K562 (cell line): ENCODE results near the gene HMGN2. TPM values are rescaled to one million over a fixed set of nuclear protein-coding genes. Genes with fewer than 3 reads are reported as not detected.

Experiments used
- ATAC-seq: fragments of 200-7000 bp; cut with Tn5 transposase; 3 replicates; pipeline ENCODE4 v1.9.1; 2020; ENCODE audit warnings: moderate library complexity
- BruUV-seq: library from RNA; stranded (reverse); fragments of 400-500 nt; replicated peaks from 2 replicates; lab custom pipeline; 2021; lab: Mats Ljungman, UMichigan
- CTCF ChIA-PET: fragments of 300-600 bp; formaldehyde crosslinking; extraction: SDS; loops from one replicate; lab custom pipeline; 2021; ENCODE audit warnings: low intra/inter-chr PET ratio; lab: Yijun Ruan, JAX
- POLR2A ChIA-PET: fragments of 300-600, 350-650 bp; sonication (Branson Sonifier 250); formaldehyde crosslinking; extraction: SDS; loops from one replicate; lab custom pipeline; 2021; ENCODE audit warnings: antibody characterized with exemption, inconsistent platforms; lab: Yijun Ruan, JAX
- DNase-seq, 4 experiments: peaks; one replicate each; pipeline versions ENCODE4 v3.0.0 to v3.0.0-alpha.2; 2011 to 2018; ENCODE audit warnings: low spot score in 3 of 4, mixed read lengths in 3 of 4; ENCODE audit errors: extremely low read depth in 1 of 4
- FAIRE-seq: peaks from 2 replicates; lab custom pipeline; 2011; peaks lifted over from hg19 to GRCh38; lab: Jason Lieb, UNC
- H2AFZ ChIP-seq: 2 replicates; pipeline ENCODE4 v1.6.0; 2011; ENCODE audit warnings: low read depth, low read length, control low read depth, inconsistent platforms
- H3K27ac ChIP-seq: fragments of 200-600 bp; 3 replicates; pipeline ENCODE4 v1.8.0; 2011; ENCODE audit warnings: low read depth, mild to moderate bottlenecking, control low read depth, inconsistent platforms, low read length, moderate library complexity, mixed read lengths; ENCODE audit errors: extremely low read depth
- H3K27me3 ChIP-seq, 2 experiments: fragments of 300-600 bp in 1 of 2; 2 replicates in 1 of 2; 3 replicates in 1 of 2; pipeline versions ENCODE4 v1.6.0 to v1.8.0; 2011; ENCODE audit warnings: inconsistent platforms in 2 of 2, low read length in 2 of 2, mild to moderate bottlenecking in 1 of 2, mixed read lengths in 1 of 2, moderate library complexity in 1 of 2; ENCODE audit not compliant: control insufficient read depth in 2 of 2, insufficient read depth in 2 of 2
- H3K36me3 ChIP-seq: fragments of 300-600 bp; 3 replicates; pipeline ENCODE4 v1.8.0; 2011; ENCODE audit warnings: mild to moderate bottlenecking, low read length, inconsistent platforms; ENCODE audit not compliant: control insufficient read depth, insufficient read depth
- H3K4me1 ChIP-seq, 2 experiments: fragments of 200-600 bp in 1 of 2; replicated peaks in 1 of 2; 2 replicates in 1 of 2; 3 replicates in 1 of 2; pipeline versions ENCODE4 v1.5.1 to v1.8.0; 2011; ENCODE audit warnings: inconsistent platforms in 2 of 2, low read length in 2 of 2, mild to moderate bottlenecking in 1 of 2, mixed read lengths in 1 of 2, moderate library complexity in 1 of 2; ENCODE audit not compliant: control insufficient read depth in 2 of 2, insufficient read depth in 2 of 2
- H3K4me2 ChIP-seq: 2 replicates; pipeline ENCODE4 v1.6.1; 2011; ENCODE audit warnings: low read length, control low read depth, inconsistent platforms, mixed read lengths; ENCODE audit not compliant: insufficient read depth
- H3K4me3 ChIP-seq: fragments of 200-600 bp; sonication (generic), shearing (Covaris generic); 2 replicates; pipeline ENCODE4 v1.5.1; 2016; ENCODE audit warnings: control low read depth, inconsistent platforms
- H3K79me2 ChIP-seq: fragments of 200-600 bp; 3 replicates; pipeline ENCODE4 v1.8.0; 2011; ENCODE audit warnings: low read length, inconsistent platforms; ENCODE audit not compliant: control insufficient read depth, insufficient read depth
- H3K9ac ChIP-seq, 2 experiments: 2 replicates each; pipeline versions ENCODE4 v1.6.0 to v1.6.1; 2011; ENCODE audit warnings: low read depth in 2 of 2, low read length in 2 of 2, control low read depth in 1 of 2, inconsistent platforms in 1 of 2, mild to moderate bottlenecking in 1 of 2, mixed read lengths in 1 of 2; ENCODE audit not compliant: insufficient read depth in 1 of 2
- H3K9me1 ChIP-seq: one replicate; pipeline ENCODE4 v1.6.0; 2011; ENCODE audit warnings: inconsistent platforms, mild to moderate bottlenecking, low read length, moderate library complexity; ENCODE audit not compliant: control insufficient read depth, insufficient read depth
- H3K9me3 ChIP-seq: replicated peaks from 2 replicates; pipeline ENCODE4 v1.5.1; 2011; ENCODE audit warnings: low read depth, low read length, inconsistent platforms; ENCODE audit not compliant: control insufficient read depth, insufficient read depth
- H4K20me1 ChIP-seq: replicated peaks from 2 replicates; pipeline ENCODE4 v1.6.1; 2011; ENCODE audit warnings: low read length, inconsistent platforms, mixed read lengths; ENCODE audit not compliant: control insufficient read depth, insufficient read depth
- LCOR ChIP-seq: sonication (generic); formaldehyde crosslinking; IDR thresholded peaks from 2 replicates; pipeline ENCODE4 v1.8.0; 2022; ENCODE audit warnings: mild to moderate bottlenecking, missing genetic modification reagents
- MXI1 ChIP-seq: IDR thresholded peaks from 2 replicates; pipeline ENCODE4 v1.6.1; 2011; ENCODE audit warnings: low read depth, mild to moderate bottlenecking, improper control_type of control experiment, low read length
- POLR2G ChIP-seq: fragments of 200-400 bp; formaldehyde crosslinking; IDR thresholded peaks from 2 replicates; pipeline ENCODE4 v1.6.1; 2017; ENCODE audit warnings: low read depth, mild to moderate bottlenecking, antibody characterized with exemption, low read length, moderate library complexity
- VEZF1 ChIP-seq: fragments of 200-800 bp; sonication (Bioruptor generic); IDR thresholded peaks from 2 replicates; pipeline ENCODE4 v1.6.1; 2017; ENCODE audit warnings: missing genetic modification characterization, missing compliant biosample characterization
- ZNF766 ChIP-seq: fragments of 200-800 bp; sonication (Bioruptor generic); conservative IDR thresholded peaks from 2 replicates; pipeline ENCODE4 v1.6.1; 2016; ENCODE audit warnings: missing genetic modification characterization, missing compliant biosample characterization
- WGBS: fragments of 100-300 bp; shearing (Covaris generic); methylation state at CpG from one replicate; pipeline ENCODE4 v1.1.6; 2016; ENCODE audit warnings: low coverage, mixed read lengths; ENCODE audit not compliant: insufficient coverage; ENCODE audit errors: missing lambda C conversion rate; 5-methylcytosine and 5-hydroxymethylcytosine counted together
- in situ Hi-C: fragments of 300-500 bp; cut with MboI; formaldehyde crosslinking; loops from 4 replicates; pipeline ENCODE4 v1.15.0; 2018; ENCODE audit warnings: inconsistent platforms, mixed read lengths
- intact Hi-C: fragments of 100-400 bp; cut with micrococcal nuclease; formaldehyde crosslinking; loops from 2 replicates; pipeline ENCODE4 v1.14.2; 2022
- polyA plus RNA-seq, 8 experiments: library from polyadenylated mRNA; depleted of rRNA in 4 of 8; stranded (reverse) in 5 of 8; unstranded in 3 of 8; fragments of >200 nt; fragmentation: Nextera tagmentation in 2 of 8; fragmentation: Illumina TruSeq in 1 of 8; extraction: Ambion mirVana in 2 of 8; extraction: Trizol in 1 of 8; gene quantifications; 2 replicates each; pipeline versions ENCODE4 v1.2.1 to v1.2.3, GENCODE V29; 2011 to 2014; ENCODE audit warnings: inconsistent platforms in 1 of 8, missing spikeins in 1 of 8
- total RNA-seq, 7 experiments: library from RNA; depleted of rRNA in 6 of 7; stranded (reverse); fragments of >200 nt in 6 of 7; fragmentation: Illumina TruSeq in 2 of 7; extraction: Trizol in 2 of 7; gene quantifications; 2 replicates each; pipeline versions ENCODE4 v1.2.1 to v1.2.3, GENCODE V29; 2011 to 2021; ENCODE audit warnings: low replicate concordance in 1 of 7

Gene HMGN2
- total and polyA plus RNA-seq, 9 of the 15 experiments (the other 6 are each of a cell fraction or from before 2014, with no cell fraction given): 370 to 1,354 (median 965) TPM

- peak; percentile 94 for TF ChIP-seq VEZF1 (CRISPR knock-in tag)
Observed at GRCh38 chr1:26472901-26473845, 933 bp downstream of the HMGN2 start (continued).

GRCh38 chr1:26474818-26475217 is 2.6 kb downstream of the HMGN2 start:
- ChIA-PET CTCF (no interaction called here), POLR2A (interaction anchor here (0.6 to 2.2 kb wide), 6 partner anchors 10 to 219 kb away, joined by 3 to 12 read pairs (median 3); no protein-coding TSS in a partner anchor)
- ATAC-seq (no peak), FAIRE-seq (no peak), DNase-seq (no peak)
- Histone ChIP-seq H3K9ac (peak overlapping the region in 1 of 2 experiments; percentile 99; a peak in 1 of 4 replicates), H4K20me1 (peaks cover 16% of the 10 kb centered on the region), H3K27me3 (no peaks in the 10 kb centered on the region), H3K79me2 (peaks cover 28% of the 10 kb centered on the region), H3K27ac (no peak overlapping the region), H3K4me1 (peaks cover 26 to 29% of the 10 kb centered on the region in 2 experiments; a peak in 4 of 5 replicates), H3K36me3 (peaks cover 44% of the 10 kb centered on the region), H3K4me2 (no peak overlapping the region), H3K4me3 (no peak overlapping the region; the same call in 1 of the 2 replicates)
- BruUV-seq: no TSS peak
- intact Hi-C loops: no loop called here
- 100% methylated on average over 1 of the region's 1 CpG for WGBS
- in situ Hi-C loops: no loop called here
- TF ChIP-seq LCOR (CRISPR knock-in tag) (peak; percentile 27; the same call in 1 of the 2 replicates), MXI1 (no peak), ZNF766 (CRISPR knock-in tag) (no peak), POLR2G (no peak)
- TF ChIP-seq, all 486 proteins: peak for 1
- Histone ChIP-seq H2AFZ (no peak overlapping the region), H3K9me3 (no peaks in the 10 kb centered on the region), H3K9me1 (no peaks in the 10 kb centered on the region)
